GM12892 (cell line): ENCODE measurements around the gene DENND1A.

Experiments
- POLR2A ChIP-seq: IDR thresholded peaks from 2 replicates; pipeline ENCODE4 v1.6.1; 2011; ENCODE audit warnings: low read depth, low read length, control low read depth
- POLR2AphosphoS5 ChIP-seq: IDR thresholded peaks from 2 replicates; pipeline ENCODE4 v1.6.1; 2011; ENCODE audit warnings: low read depth, low read length, control low read depth
- TAF1 ChIP-seq: IDR thresholded peaks from 2 replicates; pipeline ENCODE4 v1.6.1; 2011; ENCODE audit warnings: low read depth, mild to moderate bottlenecking, control low read depth, low read length, borderline replicate concordance

DNA sequence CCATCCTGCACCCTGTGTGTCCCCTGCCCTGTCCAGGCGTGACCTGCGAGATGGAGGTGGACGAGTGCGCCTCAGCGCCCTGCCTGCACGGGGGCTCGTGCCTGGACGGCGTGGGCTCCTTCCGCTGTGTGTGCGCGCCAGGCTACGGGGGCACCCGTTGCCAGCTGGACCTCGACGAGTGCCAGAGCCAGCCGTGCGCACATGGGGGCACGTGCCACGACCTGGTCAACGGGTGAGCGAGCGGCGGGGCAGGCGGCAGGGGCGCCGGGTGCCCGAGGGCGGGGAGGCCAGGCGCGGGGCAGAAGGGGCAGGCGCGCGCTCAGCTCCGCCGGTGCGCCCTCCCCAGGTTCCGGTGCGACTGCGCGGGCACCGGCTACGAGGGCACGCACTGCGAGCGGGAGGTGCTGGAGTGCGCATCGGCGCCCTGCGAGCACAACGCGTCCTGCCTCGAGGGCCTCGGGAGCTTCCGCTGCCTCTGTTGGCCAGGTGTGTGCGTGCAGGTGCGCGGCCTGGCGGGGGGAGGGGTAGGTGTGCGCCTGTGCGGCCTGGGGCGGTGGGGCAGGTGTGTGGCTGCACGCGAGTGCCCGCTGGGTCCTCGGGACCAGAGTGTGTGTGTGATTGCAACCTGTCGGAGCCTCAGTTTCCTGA lies 563.9 kb downstream of the DENND1A start:
- TF ChIP-seq POLR2A (no peak), POLR2AphosphoS5 (no peak), TAF1 (no peak)
